RWPE2 (cell line): Measurements from ENCODE around the gene ZFC3H1.

Experiments used
- ATAC-seq: fragments of 200-7000 bp; cut with Tn5 transposase; 3 replicates; pipeline ENCODE4 v1.9.1; 2021; ENCODE audit warnings: low read depth
- DNase-seq: peaks from one replicate; pipeline ENCODE4 v3.0.0-alpha.2; 2020; ENCODE audit warnings: low spot score
- H3K27ac ChIP-seq: fragments of 450-650 bp; 2 replicates; pipeline ENCODE4 v1.5.1; 2017; ENCODE audit warnings: mild to moderate bottlenecking; ENCODE audit not compliant: poor library complexity, severe bottlenecking
- H3K27me3 ChIP-seq: fragments of 250-450 bp; sonication (Bioruptor Pico); 2 replicates; pipeline ENCODE4 v1.5.1; 2021; ENCODE audit warnings: mild to moderate bottlenecking, moderate library complexity; ENCODE audit not compliant: insufficient read depth, poor library complexity, severe bottlenecking
- H3K36me3 ChIP-seq: fragments of 250-450 bp; sonication (Bioruptor Pico); 2 replicates; pipeline ENCODE4 v1.5.1; 2020; ENCODE audit warnings: low read depth, mild to moderate bottlenecking, moderate library complexity
- H3K4me1 ChIP-seq: fragments of 250-450 bp; sonication (Bioruptor Pico); 2 replicates; pipeline ENCODE4 v1.5.1; 2021; ENCODE audit warnings: mild to moderate bottlenecking, moderate library complexity; ENCODE audit not compliant: insufficient read depth, poor library complexity, severe bottlenecking
- H3K4me3 ChIP-seq: fragments of 250-450 bp; sonication (Bioruptor Pico); 2 replicates; pipeline ENCODE4 v1.5.1; 2021; ENCODE audit warnings: mild to moderate bottlenecking, moderate library complexity; ENCODE audit not compliant: severe bottlenecking
- H3K9me3 ChIP-seq: fragments of 250-450 bp; sonication (Bioruptor Pico); 2 replicates; pipeline ENCODE4 v1.5.1; 2021; ENCODE audit warnings: mild to moderate bottlenecking, moderate library complexity; ENCODE audit not compliant: severe bottlenecking
- TF ChIP-seq, protein P1 (sequence below): fragments of 450-650 bp; IDR thresholded peaks from one replicate; pipeline ENCODE4 v1.5.1; 2017; ENCODE audit warnings: mild to moderate bottlenecking, moderate library complexity; ENCODE audit not compliant: poor library complexity, severe bottlenecking

ZFC3H1 gene

DNA sequence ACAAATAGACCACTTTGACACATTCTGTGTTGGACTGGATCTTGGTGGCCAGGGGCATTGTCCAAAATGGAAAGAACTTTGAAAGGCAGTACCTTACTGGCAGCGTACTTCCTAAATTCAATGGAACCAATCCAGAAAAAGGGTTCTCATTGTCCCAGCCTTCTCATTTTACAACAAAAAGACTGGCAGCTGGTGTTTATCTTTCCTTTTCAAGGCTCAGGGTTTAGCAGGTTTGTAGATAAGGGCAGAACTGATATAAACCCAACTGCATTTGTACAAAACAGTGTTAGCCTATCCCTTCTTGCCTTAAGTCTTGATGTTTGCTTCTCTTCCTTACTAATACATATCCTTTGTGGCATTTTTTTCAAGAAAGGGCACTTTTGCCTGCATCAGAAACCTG, 8.2 kb upstream of the ZFC3H1 start:
- no peak for ATAC-seq
- TF ChIP-seq, protein P1, sequence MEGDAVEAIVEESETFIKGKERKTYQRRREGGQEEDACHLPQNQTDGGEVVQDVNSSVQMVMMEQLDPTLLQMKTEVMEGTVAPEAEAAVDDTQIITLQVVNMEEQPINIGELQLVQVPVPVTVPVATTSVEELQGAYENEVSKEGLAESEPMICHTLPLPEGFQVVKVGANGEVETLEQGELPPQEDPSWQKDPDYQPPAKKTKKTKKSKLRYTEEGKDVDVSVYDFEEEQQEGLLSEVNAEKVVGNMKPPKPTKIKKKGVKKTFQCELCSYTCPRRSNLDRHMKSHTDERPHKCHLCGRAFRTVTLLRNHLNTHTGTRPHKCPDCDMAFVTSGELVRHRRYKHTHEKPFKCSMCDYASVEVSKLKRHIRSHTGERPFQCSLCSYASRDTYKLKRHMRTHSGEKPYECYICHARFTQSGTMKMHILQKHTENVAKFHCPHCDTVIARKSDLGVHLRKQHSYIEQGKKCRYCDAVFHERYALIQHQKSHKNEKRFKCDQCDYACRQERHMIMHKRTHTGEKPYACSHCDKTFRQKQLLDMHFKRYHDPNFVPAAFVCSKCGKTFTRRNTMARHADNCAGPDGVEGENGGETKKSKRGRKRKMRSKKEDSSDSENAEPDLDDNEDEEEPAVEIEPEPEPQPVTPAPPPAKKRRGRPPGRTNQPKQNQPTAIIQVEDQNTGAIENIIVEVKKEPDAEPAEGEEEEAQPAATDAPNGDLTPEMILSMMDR = no peak
- Histone ChIP-seq H3K9me3 (no peaks in the 10 kb centered on the region), H3K27me3 (no peaks in the 10 kb centered on the region), H3K27ac (no peak overlapping the region), H3K36me3 (no peaks in the 10 kb centered on the region), H3K4me3 (no peak overlapping the region), H3K4me1 (no peaks in the 10 kb centered on the region)
- no peak for DNase-seq

DNA sequence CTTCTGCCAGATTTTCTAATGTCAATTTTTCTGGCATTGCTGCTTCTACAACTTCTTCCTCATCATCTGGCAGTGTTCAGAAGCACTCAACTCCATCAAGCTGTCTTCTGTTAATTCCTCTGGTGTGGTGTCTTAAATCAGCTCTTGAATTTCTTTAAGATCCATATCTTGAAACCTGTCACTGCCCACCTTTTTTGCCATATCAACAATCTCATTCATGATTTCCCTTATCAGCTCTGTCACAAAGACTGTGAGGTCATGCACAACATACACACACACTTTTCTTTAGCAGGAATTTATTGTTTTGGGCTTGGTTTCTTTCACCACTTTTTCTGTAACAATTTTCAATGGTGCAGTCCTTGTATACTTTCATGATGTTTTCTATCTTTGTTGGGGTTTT, 7.7 kb upstream of the ZFC3H1 start:
- ATAC-seq (no peak), DNase-seq (no peak)
- H3K27ac ChIP-seq = no peak overlapping the region
- no peaks in the 10 kb centered on the region for H3K36me3 ChIP-seq
- no peaks in the 10 kb centered on the region for H3K4me1 ChIP-seq
- no peak overlapping the region for H3K4me3 ChIP-seq
- no peaks in the 10 kb centered on the region for H3K9me3 ChIP-seq
- TF ChIP-seq, protein P1 = no peak
- H3K27me3 ChIP-seq = no peaks in the 10 kb centered on the region

- TF ChIP-seq, protein P1 = no peak
- H3K4me1 ChIP-seq = peaks cover 3% of the 10 kb centered on the region
- no peak overlapping the region for H3K27ac ChIP-seq
- no peaks in the 10 kb centered on the region for H3K27me3 ChIP-seq
- no peak overlapping the region for H3K4me3 ChIP-seq
- no peaks in the 10 kb centered on the region for H3K9me3 ChIP-seq
- H3K36me3 ChIP-seq = 0 out of 2 replicates have a peak, but pooled peaks cover 6% of the 10 kb centered on the region
- no peak for ATAC-seq
- DNase-seq = no peak
Observed at GRCh38 chr12:71666259-71666658, 2.6 kb upstream of the ZFC3H1 start.

DNA sequence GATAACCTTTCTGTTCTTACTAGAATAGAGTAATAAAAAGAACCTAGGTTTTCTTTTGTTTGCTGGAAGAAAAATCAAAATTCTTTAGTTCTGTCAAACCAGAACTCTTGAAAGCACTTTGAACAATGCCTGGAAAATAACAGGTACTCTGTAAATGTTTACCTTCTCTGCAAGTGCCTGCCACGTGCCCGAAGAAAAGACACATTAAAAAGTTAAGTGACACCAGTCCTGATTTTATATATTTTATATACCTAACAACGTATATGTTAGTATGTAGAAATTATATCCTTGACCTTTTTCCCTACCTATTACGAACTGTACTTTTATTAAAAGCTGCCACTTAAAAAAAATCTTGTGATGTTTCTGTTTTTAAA, 1.4 kb upstream of the ZFC3H1 start:
- no peak for ATAC-seq
- Histone ChIP-seq H3K36me3 (peaks cover 11% of the 10 kb centered on the region), H3K27me3 (no peaks in the 10 kb centered on the region), H3K4me1 (peaks cover 3% of the 10 kb centered on the region), H3K27ac (peak overlapping the region; percentile 85), H3K9me3 (no peaks in the 10 kb centered on the region), H3K4me3 (peak overlapping the region; percentile 66)
- TF ChIP-seq, protein P1 = no peak
- no peak for DNase-seq

GRCh38 chr12:71664411-71665089, 902 bp upstream of the ZFC3H1 start:
- Histone ChIP-seq H3K36me3 (peaks cover 17% of the 10 kb centered on the region), H3K27ac (peak overlapping the region; percentile 85), H3K4me1 (peaks cover 3% of the 10 kb centered on the region), H3K9me3 (no peaks in the 10 kb centered on the region), H3K4me3 (peak overlapping the region; percentile 66), H3K27me3 (no peaks in the 10 kb centered on the region)
- TF ChIP-seq, protein P1 = no peak
- DNase-seq (no peak), ATAC-seq (peak; percentile 37; the same call in 2 of the 3 replicates)
